Testis (tissue), 3 donors: ENCODE measurements around the gene FAM107A. TPM values are rescaled to one million over a fixed set of nuclear protein-coding genes. Genes with fewer than 3 reads are reported as not detected.
"Not testable (repeated sequence)": the region's sequence is repeated elsewhere in the genome, so short reads cannot be mapped to it uniquely, and the experiment has no call there.

Experiments
- DNase-seq: peaks from one replicate; pipeline ENCODE4 v3.0.0-alpha.2; 2019
- H3K27ac ChIP-seq, 2 donors: fragments of 200-600 bp; sonication (generic); one replicate each; pipeline ENCODE4 v1.5.1; 2019
- H3K27me3 ChIP-seq: fragments of 200-600 bp; sonication (generic); one replicate; pipeline ENCODE4 v1.5.1; 2019
- H3K36me3 ChIP-seq: fragments of 200-600 bp; sonication (generic); one replicate; pipeline ENCODE4 v1.5.1; 2017; ENCODE audit warnings: low read depth; ENCODE audit errors: missing control alignments
- H3K4me1 ChIP-seq: fragments of 200-600 bp; sonication (generic); one replicate; pipeline ENCODE4 v1.5.1; 2019
- H3K4me3 ChIP-seq, 2 donors: fragments of 200-600 bp; sonication (generic); one replicate each; pipeline ENCODE4 v1.5.1; 2017 to 2019
- H3K9me3 ChIP-seq: fragments of 200-600 bp; sonication (generic); one replicate; pipeline ENCODE4 v1.5.1; 2017
- CTCF ChIP-seq, 3 experiments: fragments of 450-650 bp in 2 of 3; fragments of 200-600 bp in 1 of 3; sonication (generic) in 1 of 3; IDR thresholded peaks; one replicate each; pipeline ENCODE4 v1.5.1; 2016 to 2019; ENCODE audit warnings: antibody characterized with exemption in 3 of 3, mild to moderate bottlenecking in 2 of 3, moderate library complexity in 1 of 3
- POLR2A ChIP-seq: fragments of 450-650 bp; IDR thresholded peaks from one replicate; pipeline ENCODE4 v1.6.1; 2017; ENCODE audit warnings: antibody characterized with exemption, mild to moderate bottlenecking, moderate library complexity
- WGBS, 2 donors: methylation state at CpG; one replicate each; pipeline ENCODE4 v1.1.5; 2018; 5-methylcytosine and 5-hydroxymethylcytosine counted together
- intact Hi-C: fragments of 100-400 bp; cut with DNase I; formaldehyde crosslinking; loops from one replicate; pipeline ENCODE4 v1.15.1; 2023; ENCODE audit warnings: low total_unique reads
- polyA plus RNA-seq: library from polyadenylated mRNA; stranded (reverse); fragments of 350-450 nt; fragmentation: Illumina TruSeq; extraction: RNeasy Lipid Tissue Mini Kit (QIAGEN cat#74804); gene quantifications from one replicate; pipeline ENCODE4 v1.2.3, GENCODE V29; 2014; ENCODE audit warnings: low read depth, low replicate concordance; ENCODE audit not compliant: insufficient read depth
- total RNA-seq, 2 donors: library from RNA; depleted of rRNA; stranded (reverse); fragments of >200 nt; gene quantifications; one replicate each; pipeline ENCODE4 v1.2.3, GENCODE V29; 2016

The FAM107A gene
- total and polyA plus RNA-seq, 3 donors from 2014 or later: 7.8 to 17.8 (median 14.8) TPM

- no peak for DNase-seq
- Histone ChIP-seq H3K27ac (no peak overlapping the region), H3K9me3 (no peaks in the 10 kb centered on the region), H3K4me1 (peaks cover 8% of the 10 kb centered on the region), H3K4me3 (no peak overlapping the region), H3K36me3 (no peaks in the 10 kb centered on the region), H3K27me3 (no peaks in the 10 kb centered on the region)
- intact Hi-C loops: no loop called here
- TF ChIP-seq CTCF (IDR thresholded peaks at IDR 0.05) (no peak), POLR2A (no peak)
- WGBS, 2 donors: 92% methylated on average over 6 of the region's 7 CpGs; no CpG with 5 or more reads in 1 of the 2 donors
Observed at GRCh38 chr3:58531555-58531954, 45.6 kb downstream of the FAM107A start.

GRCh38 chr3:58530354-58530865 is 46.8 kb downstream of the FAM107A start:
- H3K27ac ChIP-seq: no peak overlapping the region
- H3K27me3 ChIP-seq: no peaks in the 10 kb centered on the region
- intact Hi-C loops: no loop called here
- no peaks in the 10 kb centered on the region for H3K36me3 ChIP-seq
- TF ChIP-seq POLR2A (no peak), CTCF (IDR thresholded peaks at IDR 0.05) (no peak)
- H3K9me3 ChIP-seq: no peaks in the 10 kb centered on the region
- 92% methylated on average over 18 of the region's 18 CpGs; no CpG with 5 or more reads in 1 of the 2 donors for WGBS, 2 donors
- DNase-seq: no peak
- H3K4me1 ChIP-seq: no peaks in the 10 kb centered on the region
- H3K4me3 ChIP-seq: no peak overlapping the region

GRCh38 chr3:58529516-58530353 is 47.5 kb downstream of the FAM107A start:
- no peak for TF ChIP-seq POLR2A
- peak in 1 of 3 experiments; percentile 9 for TF ChIP-seq CTCF (IDR thresholded peaks at IDR 0.05)
- Histone ChIP-seq H3K4me3 (no peak overlapping the region), H3K4me1 (no peaks in the 10 kb centered on the region), H3K9me3 (no peaks in the 10 kb centered on the region), H3K27ac (no peak overlapping the region), H3K36me3 (no peaks in the 10 kb centered on the region), H3K27me3 (no peaks in the 10 kb centered on the region)
- 75 to 80% methylated on average over 5 to 15 of the region's 15 CpGs for WGBS, 2 donors
- intact Hi-C loops: no loop called here
- peak; percentile 63 for DNase-seq

GRCh38 chr3:58528629-58529028 is 48.6 kb downstream of the FAM107A start:
- no peaks in the 10 kb centered on the region for H3K9me3 ChIP-seq
- TF ChIP-seq CTCF (IDR thresholded peaks at IDR 0.05) (no peak), POLR2A (no peak)
- no peaks in the 10 kb centered on the region for H3K27me3 ChIP-seq
- no peaks in the 10 kb centered on the region for H3K36me3 ChIP-seq
- DNase-seq: peak; percentile 88
- H3K4me3 ChIP-seq: no peak overlapping the region
- no peaks in the 10 kb centered on the region for H3K4me1 ChIP-seq
- WGBS, 2 donors: 55 to 64% methylated on average over 3 to 6 of the region's 6 CpGs
- no peak overlapping the region for H3K27ac ChIP-seq
- intact Hi-C loops: no loop called here

- DNase-seq, H3K9me3 ChIP-seq, H3K36me3 ChIP-seq, H3K4me3 ChIP-seq, H3K4me1 ChIP-seq, H3K27ac ChIP-seq, intact Hi-C loops, H3K27me3 ChIP-seq: not testable (repeated sequence)
- 90 to 94% methylated on average over 3 of the region's 3 CpGs for WGBS, 2 donors
Observed at GRCh38 chr3:58527440-58527839, 49.8 kb downstream of the FAM107A start.
